T-helper 1 cell treated with Interleukin-12 subunit alpha and Interleukin-12 subunit beta and Interleukin-4 antibody, amounts not matched to agents 30 μg/mL and 1 μg/mL, for 36 hours (primary cell): Measurements from ENCODE around the gene EPB41L1.
A peak's percentile ranks its signal among the peaks of the same experiment; 100 is the strongest.

Experiments
- H3K27ac Mint-ChIP-seq: one replicate; pipeline ENCODE4 v1.8.0; 2021; ENCODE audit warnings: mild to moderate bottlenecking, mixed read lengths
- H3K27me3 Mint-ChIP-seq: one replicate; pipeline ENCODE4 v1.8.0; 2021; ENCODE audit warnings: low read depth, mixed read lengths
- H3K36me3 Mint-ChIP-seq: one replicate; pipeline ENCODE4 v1.8.0; 2021; ENCODE audit warnings: low read depth, mixed read lengths
- H3K4me1 Mint-ChIP-seq: one replicate; pipeline ENCODE4 v1.8.0; 2021; ENCODE audit warnings: low read depth, mixed read lengths
- H3K4me3 Mint-ChIP-seq: one replicate; pipeline ENCODE4 v1.8.0; 2021; ENCODE audit warnings: mild to moderate bottlenecking, moderate library complexity, mixed read lengths
- H3K9me3 Mint-ChIP-seq: one replicate; pipeline ENCODE4 v1.8.0; 2021; ENCODE audit warnings: mixed read lengths

Gene EPB41L1

DNA sequence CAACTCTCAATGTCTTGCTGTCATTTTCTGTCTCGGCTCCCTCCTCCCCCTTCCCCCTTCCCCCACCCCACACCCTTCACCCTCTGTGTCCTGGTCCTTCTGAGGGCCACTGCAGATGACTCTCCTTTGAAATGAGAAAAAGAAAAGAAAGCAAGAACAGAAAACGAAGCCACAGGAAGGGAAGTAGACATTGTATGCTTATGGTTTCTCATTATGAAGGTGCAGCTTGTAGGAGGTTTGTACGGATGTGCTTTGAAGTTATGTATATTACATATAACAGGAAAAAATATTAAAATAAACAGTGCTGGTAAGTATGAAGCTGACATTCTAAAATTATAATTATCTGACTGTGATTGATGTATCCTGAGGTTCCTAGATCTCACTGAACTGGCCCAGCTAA is 75.5 kb downstream of the EPB41L1 start:
- no peaks in the 10 kb centered on the region for H3K9me3 Mint-ChIP-seq
- no peak overlapping the region for H3K4me3 Mint-ChIP-seq
- peaks cover 14% of the 10 kb centered on the region for H3K4me1 Mint-ChIP-seq
- H3K27ac Mint-ChIP-seq: no peak overlapping the region
- no peaks in the 10 kb centered on the region for H3K36me3 Mint-ChIP-seq
- H3K27me3 Mint-ChIP-seq: peaks cover 10% of the 10 kb centered on the region

DNA sequence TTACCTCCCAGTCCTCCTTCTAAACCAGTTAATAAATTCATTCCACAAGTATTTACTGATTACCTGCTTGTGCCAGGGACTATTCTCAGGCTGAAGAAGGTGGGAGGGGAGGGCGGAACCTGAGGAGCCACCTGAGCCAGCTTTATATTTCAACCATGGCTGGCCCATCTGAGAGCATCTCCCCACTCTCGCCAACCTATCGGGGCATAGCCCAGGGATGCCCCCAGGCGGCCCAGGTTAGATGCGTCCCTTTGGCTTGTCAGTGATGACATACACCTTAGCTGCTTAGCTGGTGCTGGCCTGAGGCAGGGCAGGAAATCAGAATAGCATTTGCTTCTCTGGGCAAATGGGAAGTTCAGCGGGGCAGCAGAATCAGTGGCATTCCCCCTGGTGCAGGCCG is 76.8 kb downstream of the EPB41L1 start:
- H3K4me3 Mint-ChIP-seq: no peak overlapping the region
- no peaks in the 10 kb centered on the region for H3K36me3 Mint-ChIP-seq

DNA sequence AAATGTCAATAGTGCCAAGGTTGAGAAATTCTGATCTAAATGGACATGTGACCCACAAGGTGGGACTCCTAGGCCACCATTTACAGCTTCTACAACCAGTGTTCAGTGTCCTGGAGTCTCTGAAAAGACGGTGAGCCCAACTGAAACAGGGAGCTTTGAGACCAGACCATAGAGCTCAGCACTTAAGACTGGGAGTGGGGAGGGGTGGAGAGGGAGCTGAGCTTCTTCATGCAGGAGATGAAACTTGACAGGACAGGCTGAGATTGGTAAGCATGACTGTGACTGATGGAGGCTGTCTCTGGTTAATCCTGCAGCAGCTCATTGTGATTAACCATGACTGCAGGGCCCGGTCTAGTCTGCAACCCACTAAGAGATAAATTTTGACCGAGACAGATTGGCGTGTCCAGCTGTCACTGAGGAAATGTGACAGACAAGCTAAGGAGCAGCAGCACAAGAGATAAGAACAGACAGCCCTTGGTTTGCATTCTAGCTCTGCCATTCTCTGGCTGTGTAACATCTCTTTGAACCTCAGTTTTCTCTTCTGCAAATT is 80.3 kb downstream of the EPB41L1 start:
- H3K9me3 Mint-ChIP-seq: no peaks in the 10 kb centered on the region
- H3K4me1 Mint-ChIP-seq: peaks cover 26% of the 10 kb centered on the region
- H3K27ac Mint-ChIP-seq: no peak overlapping the region
- peaks cover 11% of the 10 kb centered on the region for H3K36me3 Mint-ChIP-seq
- no peaks in the 10 kb centered on the region for H3K27me3 Mint-ChIP-seq
- no peak overlapping the region for H3K4me3 Mint-ChIP-seq

More for the DNA sequence above, 76.8 kb downstream of the EPB41L1 start:
- Mint-ChIP-seq H3K4me1 (peaks cover 17% of the 10 kb centered on the region), H3K27me3 (peaks cover 4% of the 10 kb centered on the region), H3K9me3 (no peaks in the 10 kb centered on the region), H3K27ac (no peak overlapping the region)

DNA sequence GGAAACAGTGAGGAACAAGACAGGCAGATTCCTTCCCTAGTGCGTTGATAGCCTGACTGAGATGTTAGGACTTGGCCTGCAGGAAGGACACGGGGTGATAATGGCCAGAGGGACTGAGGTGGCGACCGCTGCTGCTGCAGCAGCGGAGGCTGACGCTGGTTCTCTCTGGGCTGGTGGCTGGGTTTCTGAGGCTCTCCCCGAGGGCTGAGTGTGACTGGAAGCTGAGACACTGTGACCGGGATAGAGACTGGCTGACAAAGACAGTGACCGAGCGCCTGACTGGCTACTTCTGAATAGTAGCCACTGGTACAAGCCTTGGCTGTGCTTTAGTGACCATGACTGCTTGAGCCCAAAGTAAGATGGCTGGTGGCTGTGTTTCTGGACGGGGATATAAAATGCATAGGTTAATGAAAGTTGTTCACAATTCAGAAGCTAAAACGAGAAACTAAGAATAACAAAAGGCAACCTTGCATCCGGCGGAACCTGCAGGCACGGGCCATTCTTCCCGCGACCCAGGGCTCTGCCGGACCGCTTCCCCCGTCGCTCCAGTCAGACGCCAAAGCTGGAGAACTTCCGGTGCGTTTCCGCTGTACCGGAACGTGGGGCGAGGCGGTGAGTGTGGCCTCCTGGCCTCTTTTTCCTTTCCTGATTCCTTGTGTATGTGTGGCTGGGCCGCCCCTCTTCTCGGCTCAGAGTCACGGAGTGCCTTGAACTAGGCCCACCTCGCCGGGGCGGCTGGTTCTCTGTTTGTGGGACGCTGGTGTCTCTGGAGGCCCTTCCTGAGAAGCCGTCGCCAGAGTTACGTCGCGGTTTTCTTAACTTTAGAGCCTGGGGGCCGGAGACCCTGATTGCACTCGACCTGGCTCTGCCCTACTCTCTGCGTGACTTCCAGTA is 81.6 kb downstream of the EPB41L1 start, which contains the start of gene AAR2:
TSS of gene AAR2 (plus strand) at position 587 of the 894 bp plus-strand sequence. CDS start 3,391 bp downstream, outside the sequence.
- Mint-ChIP-seq H3K4me3 (peak within 1 kb of the TSS; percentile 87), H3K27me3 (no peaks in the 10 kb centered on the region), H3K9me3 (no peaks in the 10 kb centered on the region), H3K4me1 (peaks cover 16% of the 10 kb centered on the region), H3K36me3 (peaks cover 11% of the 10 kb centered on the region), H3K27ac (peak within 1 kb of the TSS; percentile 92)

DNA sequence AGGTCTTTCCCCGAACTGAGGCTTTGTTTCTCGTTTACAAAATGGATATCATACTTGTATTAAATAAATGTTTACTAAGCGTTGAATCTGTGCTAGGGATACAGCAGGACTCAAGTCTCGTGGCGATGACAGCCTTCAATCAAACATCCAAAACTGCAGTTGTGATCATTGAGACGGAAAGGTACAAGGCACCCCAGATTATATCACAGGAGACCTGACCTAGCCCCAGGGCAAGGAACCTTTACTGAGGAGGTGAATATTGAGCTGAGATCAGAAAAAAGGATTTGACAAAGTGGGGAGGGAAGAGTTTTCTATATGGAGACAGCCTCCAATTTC is 82.2 kb downstream of the EPB41L1 start:
- Mint-ChIP-seq H3K27me3 (no peaks in the 10 kb centered on the region), H3K36me3 (peaks cover 14% of the 10 kb centered on the region), H3K4me1 (peaks cover 16% of the 10 kb centered on the region)

DNA sequence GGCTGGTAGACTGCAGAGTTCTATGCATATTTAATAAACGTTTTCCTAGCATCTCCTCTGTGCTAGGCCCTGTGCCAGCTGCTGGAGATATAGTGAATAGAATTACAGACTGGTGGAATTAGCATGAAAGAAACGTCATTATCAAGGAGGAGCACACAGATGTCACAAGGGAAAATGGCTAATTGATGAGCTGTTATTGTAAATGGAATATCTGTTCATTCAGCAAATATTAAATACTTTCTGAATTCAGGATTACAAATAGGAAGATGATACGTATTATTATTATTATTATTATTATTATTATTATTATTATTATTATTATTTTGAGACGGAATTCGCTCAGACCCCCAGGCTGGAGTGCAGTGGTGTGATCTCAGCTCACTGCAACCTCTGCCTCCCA is 82.9 kb downstream of the EPB41L1 start:
- Mint-ChIP-seq H3K27ac (peak overlapping the region; percentile 92), H3K9me3 (no peaks in the 10 kb centered on the region), H3K36me3 (peaks cover 14% of the 10 kb centered on the region), H3K4me1 (peaks cover 16% of the 10 kb centered on the region), H3K4me3 (peak overlapping the region; percentile 87), H3K27me3 (no peaks in the 10 kb centered on the region)

More for the DNA sequence above, 82.2 kb downstream of the EPB41L1 start:
- no peaks in the 10 kb centered on the region for H3K9me3 Mint-ChIP-seq
- peak overlapping the region; percentile 87 for H3K4me3 Mint-ChIP-seq
- H3K27ac Mint-ChIP-seq: peak overlapping the region; percentile 92

DNA sequence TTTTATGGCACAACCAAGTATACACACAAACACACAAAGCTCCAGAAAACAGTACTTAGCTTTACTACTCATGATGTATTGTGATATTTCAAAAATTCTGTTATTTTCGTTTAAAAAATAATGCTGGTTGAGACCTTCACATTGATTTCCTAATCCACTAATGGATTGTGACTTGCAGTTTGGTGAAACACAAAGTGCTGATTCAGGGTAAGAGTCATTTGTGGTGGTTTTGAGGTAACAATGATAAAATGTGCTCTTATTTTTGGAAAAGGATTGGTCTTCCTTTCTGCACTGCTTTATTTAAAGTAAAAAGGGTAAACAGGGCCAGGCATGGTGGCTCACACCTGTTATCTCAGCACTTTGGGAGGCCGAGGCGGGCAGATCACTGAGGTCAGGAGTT is 83.6 kb downstream of the EPB41L1 start:
- Mint-ChIP-seq H3K9me3 (no peaks in the 10 kb centered on the region), H3K4me3 (peak overlapping the region; percentile 42), H3K27me3 (no peaks in the 10 kb centered on the region), H3K4me1 (peaks cover 16% of the 10 kb centered on the region), H3K27ac (no peak overlapping the region), H3K36me3 (peaks cover 14% of the 10 kb centered on the region)

DNA sequence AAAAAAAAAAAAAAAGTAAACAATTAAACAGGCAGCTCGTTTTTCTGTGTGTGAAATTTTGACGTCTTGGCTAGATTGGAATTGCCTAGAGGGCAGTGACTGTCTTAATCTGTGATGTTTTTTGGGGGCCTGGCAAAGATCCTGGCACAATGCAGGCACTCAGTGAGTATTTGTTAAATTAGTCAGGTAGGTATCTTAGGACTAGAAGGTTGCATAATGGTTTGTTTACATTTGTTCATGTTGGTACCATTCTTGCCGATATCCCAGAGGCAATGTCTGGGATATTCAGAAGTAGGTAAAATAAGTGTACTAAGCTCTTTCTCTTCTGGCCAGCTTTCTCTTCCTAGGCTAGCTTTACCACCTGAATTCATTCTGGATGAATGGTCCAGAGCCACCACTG is 84.2 kb downstream of the EPB41L1 start:
- Mint-ChIP-seq H3K36me3 (peaks cover 17% of the 10 kb centered on the region), H3K9me3 (no peaks in the 10 kb centered on the region), H3K4me3 (peak overlapping the region; percentile 49), H3K27me3 (no peaks in the 10 kb centered on the region), H3K4me1 (peaks cover 16% of the 10 kb centered on the region), H3K27ac (peak overlapping the region; percentile 32)

DNA sequence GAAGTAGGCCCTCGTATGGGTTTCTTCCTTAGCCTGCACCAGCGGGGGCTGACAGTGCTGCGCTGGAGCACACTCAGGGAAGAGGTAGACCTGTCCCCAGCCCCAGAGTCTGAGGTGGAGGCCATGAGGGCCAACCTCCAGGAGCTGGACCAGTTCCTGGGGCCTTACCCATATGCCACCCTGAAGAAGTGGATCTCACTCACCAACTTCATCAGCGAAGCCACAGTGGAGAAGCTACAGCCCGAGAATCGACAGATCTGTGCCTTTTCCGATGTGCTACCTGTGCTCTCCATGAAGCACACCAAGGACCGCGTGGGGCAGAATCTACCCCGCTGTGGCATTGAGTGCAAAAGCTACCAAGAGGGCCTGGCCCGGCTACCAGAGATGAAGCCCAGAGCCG is 85.5 kb downstream of the EPB41L1 start:
- no peak overlapping the region for H3K27ac Mint-ChIP-seq
- no peaks in the 10 kb centered on the region for H3K9me3 Mint-ChIP-seq
- peaks cover 17% of the 10 kb centered on the region for H3K36me3 Mint-ChIP-seq
- no peak overlapping the region for H3K4me3 Mint-ChIP-seq
- peaks cover 16% of the 10 kb centered on the region for H3K4me1 Mint-ChIP-seq
- H3K27me3 Mint-ChIP-seq: no peaks in the 10 kb centered on the region

DNA sequence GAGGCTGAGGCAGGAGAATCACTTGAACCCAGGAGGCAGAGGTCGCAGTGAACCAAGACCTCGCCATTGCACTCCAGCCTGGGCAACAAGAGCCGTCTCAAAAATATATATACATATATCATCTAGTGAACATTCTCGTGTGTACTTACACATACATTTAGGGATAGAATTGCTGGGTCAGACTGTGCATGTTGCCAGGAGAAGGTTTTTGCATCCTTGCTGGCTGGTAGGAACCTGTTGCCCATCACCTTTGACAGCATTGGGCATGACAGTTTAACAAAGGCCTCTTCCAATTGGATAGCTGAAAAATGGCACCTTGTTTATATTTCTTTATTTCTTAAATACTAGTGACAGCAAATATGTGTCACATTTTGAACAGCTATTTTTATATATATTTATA is 87.1 kb downstream of the EPB41L1 start:
- Mint-ChIP-seq H3K27me3 (no peaks in the 10 kb centered on the region), H3K4me3 (no peak overlapping the region), H3K27ac (no peak overlapping the region), H3K4me1 (peaks cover 13% of the 10 kb centered on the region), H3K36me3 (peaks cover 21% of the 10 kb centered on the region), H3K9me3 (no peaks in the 10 kb centered on the region)

DNA sequence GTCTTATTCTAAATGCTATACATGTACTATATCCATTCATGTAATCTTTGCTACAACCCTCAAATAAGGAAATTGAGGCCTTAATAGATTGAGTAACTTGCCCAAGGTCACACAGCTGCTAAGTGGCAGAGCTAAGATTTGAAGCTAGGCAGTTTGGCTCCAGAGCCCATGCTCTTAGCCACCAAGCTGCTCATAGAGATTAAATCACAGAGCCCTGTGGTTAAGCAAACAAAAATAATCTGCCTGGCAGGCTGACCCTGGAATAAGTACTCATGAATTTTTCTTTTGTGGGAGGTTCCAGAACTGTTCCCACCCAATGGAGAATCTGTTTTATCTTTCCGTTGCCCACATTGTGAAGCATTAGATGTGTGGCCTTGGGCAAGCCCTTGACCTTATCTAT is 89.2 kb downstream of the EPB41L1 start:
- Mint-ChIP-seq H3K36me3 (peaks cover 26% of the 10 kb centered on the region), H3K27me3 (no peaks in the 10 kb centered on the region), H3K9me3 (no peaks in the 10 kb centered on the region), H3K4me1 (peaks cover 7% of the 10 kb centered on the region), H3K4me3 (no peak overlapping the region), H3K27ac (no peak overlapping the region)

DNA sequence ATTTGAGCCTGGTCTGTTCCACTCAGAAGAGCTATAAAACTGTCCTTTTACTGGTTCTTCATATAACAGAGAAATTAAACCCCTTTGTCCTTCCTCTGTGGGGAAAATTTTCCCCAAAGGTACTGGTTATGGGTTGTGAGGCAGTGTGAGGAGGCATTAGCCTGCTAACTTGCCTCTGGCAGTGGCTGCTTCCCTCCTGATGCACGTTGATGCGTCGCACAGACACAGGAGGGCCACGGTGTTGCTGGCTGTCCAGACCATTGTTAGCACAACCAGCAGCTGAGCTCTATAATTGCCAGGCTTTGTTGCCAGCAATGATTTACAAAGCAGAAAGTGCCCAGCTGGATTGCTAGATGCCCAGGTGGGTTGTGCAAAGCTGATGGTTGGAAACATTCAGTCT is 91.9 kb downstream of the EPB41L1 start:
- H3K4me1 Mint-ChIP-seq: peaks cover 2% of the 10 kb centered on the region
- no peaks in the 10 kb centered on the region for H3K9me3 Mint-ChIP-seq
- H3K36me3 Mint-ChIP-seq: peaks cover 22% of the 10 kb centered on the region
- H3K4me3 Mint-ChIP-seq: no peak overlapping the region
- H3K27ac Mint-ChIP-seq: no peak overlapping the region
- no peaks in the 10 kb centered on the region for H3K27me3 Mint-ChIP-seq

DNA sequence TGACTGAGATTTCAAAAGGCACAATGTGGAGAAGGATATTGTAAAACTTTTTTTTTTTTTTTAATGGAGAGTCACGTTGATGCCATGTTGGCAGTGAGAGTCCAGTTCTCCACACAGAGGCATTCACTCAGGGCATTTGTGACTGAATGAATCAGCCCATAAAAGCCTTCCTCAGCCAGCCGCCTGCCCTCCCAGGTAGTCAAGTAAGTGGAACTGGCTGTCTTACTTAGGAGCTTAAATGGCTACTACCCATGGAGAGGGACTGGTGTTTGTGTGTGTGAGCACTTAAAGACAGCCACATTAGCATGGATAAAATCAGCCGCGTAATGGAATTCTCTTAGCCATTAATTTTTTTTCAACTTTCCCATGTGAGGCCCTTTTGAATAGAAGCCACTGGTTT is 94.3 kb downstream of the EPB41L1 start:
- Mint-ChIP-seq H3K9me3 (no peaks in the 10 kb centered on the region), H3K27me3 (no peaks in the 10 kb centered on the region), H3K27ac (no peak overlapping the region), H3K36me3 (peaks cover 21% of the 10 kb centered on the region), H3K4me1 (peaks cover 5% of the 10 kb centered on the region), H3K4me3 (no peak overlapping the region)

DNA sequence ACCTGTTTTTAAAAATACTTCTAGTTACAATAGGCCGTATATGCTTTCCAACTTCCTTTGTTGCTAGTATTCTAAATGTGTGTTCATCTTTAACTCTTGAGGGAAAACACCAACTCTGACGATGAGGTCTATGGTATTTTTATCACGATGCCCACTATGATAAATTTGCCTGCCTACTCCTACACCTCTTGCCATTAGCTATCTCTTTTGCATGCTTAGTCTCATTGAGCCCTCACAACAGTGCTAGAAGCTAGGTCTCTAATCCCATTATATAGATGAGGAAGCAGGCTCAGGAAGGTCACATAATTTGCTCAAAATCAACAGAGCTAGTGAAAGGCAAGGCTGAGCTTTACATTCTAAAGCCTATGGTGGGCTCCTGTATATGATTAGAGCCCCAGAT is 94.9 kb downstream of the EPB41L1 start:
- Mint-ChIP-seq H3K27ac (no peak overlapping the region), H3K36me3 (peaks cover 21% of the 10 kb centered on the region), H3K9me3 (no peaks in the 10 kb centered on the region), H3K27me3 (no peaks in the 10 kb centered on the region), H3K4me1 (peaks cover 5% of the 10 kb centered on the region), H3K4me3 (no peak overlapping the region)

DNA sequence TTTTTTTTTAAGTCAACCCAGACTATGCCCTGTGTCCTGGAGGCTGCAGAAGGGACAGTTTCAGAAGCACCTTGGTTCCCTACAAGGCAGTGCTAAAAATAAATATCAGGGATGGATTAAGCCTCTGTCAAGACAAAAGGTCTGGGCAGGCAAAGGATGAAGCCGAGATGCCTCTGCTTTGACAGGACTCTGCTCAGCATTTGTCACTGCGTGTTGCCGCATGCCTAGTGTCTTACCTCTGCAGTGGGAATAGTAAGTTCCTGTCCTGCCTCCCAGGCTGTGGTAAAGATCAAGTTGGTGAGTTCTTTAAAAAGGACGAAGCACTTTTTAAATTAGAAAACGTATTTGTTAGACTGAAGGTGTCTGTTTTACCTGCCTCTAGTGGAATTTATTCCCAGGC is 96.9 kb downstream of the EPB41L1 start:
- peaks cover 5% of the 10 kb centered on the region for H3K4me1 Mint-ChIP-seq
- H3K9me3 Mint-ChIP-seq: no peaks in the 10 kb centered on the region
- H3K4me3 Mint-ChIP-seq: no peak overlapping the region
- H3K27me3 Mint-ChIP-seq: no peaks in the 10 kb centered on the region
- peaks cover 22% of the 10 kb centered on the region for H3K36me3 Mint-ChIP-seq
- no peak overlapping the region for H3K27ac Mint-ChIP-seq
